GM12878 (cell line): ENCODE data around the gene UBALD2. TPM values are rescaled to one million over a fixed set of nuclear protein-coding genes. Genes with fewer than 3 reads are reported as not detected.
A peak's percentile ranks its signal among the peaks of the same experiment; 100 is the strongest.

Experiments used
- BACH1 ChIP-seq: fragments of 450-650 bp; IDR thresholded peaks from 2 replicates; pipeline ENCODE4 v1.6.1; 2017; ENCODE audit warnings: mild to moderate bottlenecking, borderline replicate concordance
- E4F1 ChIP-seq: fragments of 450-650 bp; IDR thresholded peaks from 2 replicates; pipeline ENCODE4 v1.6.1; 2018; ENCODE audit warnings: borderline replicate concordance, mild to moderate bottlenecking; ENCODE audit not compliant: partially characterized antibody
- EGR1 ChIP-seq, 2 experiments: IDR thresholded peaks; 1 replicate in 1 of 2; 2 replicates in 1 of 2; pipeline ENCODE4 v1.6.1; 2011 to 2012; ENCODE audit warnings: low read depth in 2 of 2, low read length in 2 of 2, borderline replicate concordance in 1 of 2, mild to moderate bottlenecking in 1 of 2, moderate library complexity in 1 of 2
- EP300 ChIP-seq, 2 experiments: fragments of 150-350 bp in 1 of 2; IDR thresholded peaks; 2 replicates each; pipeline ENCODE4 v1.6.1; 2011 to 2012; ENCODE audit warnings: low read depth in 2 of 2, low read length in 2 of 2, borderline replicate concordance in 1 of 2, improper control_type of control experiment in 1 of 2, inconsistent platforms in 1 of 2; ENCODE audit not compliant: control insufficient read depth in 1 of 2
- HDAC2 ChIP-seq: fragments of 200-600 bp; sonication (generic); IDR thresholded peaks from 2 replicates; pipeline ENCODE4 v1.6.1; 2017
- LARP7 ChIP-seq: fragments of 450-650 bp; IDR thresholded peaks from 2 replicates; pipeline ENCODE4 v1.6.1; 2017; ENCODE audit warnings: mild to moderate bottlenecking
- PAX8 ChIP-seq: fragments of 450-650 bp; IDR thresholded peaks from 2 replicates; pipeline ENCODE4 v1.6.1; 2017; ENCODE audit warnings: mild to moderate bottlenecking, moderate library complexity
- RFX5 ChIP-seq: IDR thresholded peaks from 2 replicates; pipeline ENCODE4 v1.6.1; 2011; ENCODE audit warnings: low read depth, low read length, improper control_type of control experiment
- SIX5 ChIP-seq: IDR thresholded peaks from 2 replicates; pipeline ENCODE4 v1.6.1; 2011; ENCODE audit warnings: mild to moderate bottlenecking, low read depth, low read length, moderate library complexity; ENCODE audit not compliant: severe bottlenecking
- SMC3 ChIP-seq: IDR thresholded peaks from 2 replicates; pipeline ENCODE4 v1.6.1; 2011; ENCODE audit warnings: low read length, improper control_type of control experiment, borderline replicate concordance
- TARDBP ChIP-seq: IDR thresholded peaks from 2 replicates; pipeline ENCODE4 v1.6.1; 2016; ENCODE audit warnings: borderline replicate concordance
- YBX1 ChIP-seq: fragments of 450-650 bp; IDR thresholded peaks from 2 replicates; pipeline ENCODE4 v1.6.1; 2016; ENCODE audit warnings: antibody characterized with exemption
- YY1 ChIP-seq: IDR thresholded peaks from 2 replicates; pipeline ENCODE4 v1.6.1; 2011; ENCODE audit warnings: low read depth, mild to moderate bottlenecking, low read length
- ZNF217 ChIP-seq: fragments of 450-650 bp; IDR thresholded peaks from 2 replicates; pipeline ENCODE4 v1.6.1; 2017; ENCODE audit warnings: antibody characterized with exemption, mild to moderate bottlenecking
- polyA plus RNA-seq, 11 experiments: library from polyadenylated mRNA; depleted of rRNA in 4 of 11; unstranded in 6 of 11; stranded (reverse) in 5 of 11; fragments of >200 nt; fragmentation: Nextera tagmentation in 4 of 11; fragmentation: Illumina TruSeq in 1 of 11; extraction: Ambion mirVana in 4 of 11; extraction: Trizol in 1 of 11; gene quantifications; 1 replicate in 1 of 11; 2 replicates in 10 of 11; pipeline versions ENCODE4 v1.2.1 to v1.2.3, GENCODE V29; 2011 to 2016; ENCODE audit warnings: inconsistent platforms in 2 of 11, missing spikeins in 2 of 11, low read depth in 1 of 11
- total RNA-seq, 4 experiments: library from RNA; depleted of rRNA in 3 of 4; stranded (reverse); fragments of >200 nt in 3 of 4; fragmentation: Illumina TruSeq in 1 of 4; extraction: Trizol in 1 of 4; gene quantifications; 2 replicates each; pipeline versions ENCODE4 v1.2.1 to v1.2.3, GENCODE V29; 2013 to 2021
- TF ChIP-seq, protein P1 (sequence below): IDR thresholded peaks from 2 replicates; pipeline ENCODE4 v1.6.1; 2012; ENCODE audit warnings: mild to moderate bottlenecking, low read depth, low read length
- TF ChIP-seq, protein P2 (sequence below): fragments of 450-650 bp; formaldehyde crosslinking; IDR thresholded peaks from 2 replicates; pipeline ENCODE4 v1.4.0; 2020; ENCODE audit warnings: mild to moderate bottlenecking, moderate library complexity
- TF ChIP-seq, protein P3 (sequence below): fragments of 450-650 bp; IDR thresholded peaks from 2 replicates; pipeline ENCODE4 v1.6.1; 2017; ENCODE audit warnings: antibody characterized with exemption, mild to moderate bottlenecking, moderate library complexity

The UBALD2 gene
- total and polyA plus RNA-seq, 10 of the 15 experiments (the other 5 are each of a cell fraction or from before 2014, with no cell fraction given): 2.8 to 165 (median 20.6) TPM

GRCh38 chr17:76265624-76266243 lies 586 bp downstream of the UBALD2 start (continued):
- TF ChIP-seq, protein P1, sequence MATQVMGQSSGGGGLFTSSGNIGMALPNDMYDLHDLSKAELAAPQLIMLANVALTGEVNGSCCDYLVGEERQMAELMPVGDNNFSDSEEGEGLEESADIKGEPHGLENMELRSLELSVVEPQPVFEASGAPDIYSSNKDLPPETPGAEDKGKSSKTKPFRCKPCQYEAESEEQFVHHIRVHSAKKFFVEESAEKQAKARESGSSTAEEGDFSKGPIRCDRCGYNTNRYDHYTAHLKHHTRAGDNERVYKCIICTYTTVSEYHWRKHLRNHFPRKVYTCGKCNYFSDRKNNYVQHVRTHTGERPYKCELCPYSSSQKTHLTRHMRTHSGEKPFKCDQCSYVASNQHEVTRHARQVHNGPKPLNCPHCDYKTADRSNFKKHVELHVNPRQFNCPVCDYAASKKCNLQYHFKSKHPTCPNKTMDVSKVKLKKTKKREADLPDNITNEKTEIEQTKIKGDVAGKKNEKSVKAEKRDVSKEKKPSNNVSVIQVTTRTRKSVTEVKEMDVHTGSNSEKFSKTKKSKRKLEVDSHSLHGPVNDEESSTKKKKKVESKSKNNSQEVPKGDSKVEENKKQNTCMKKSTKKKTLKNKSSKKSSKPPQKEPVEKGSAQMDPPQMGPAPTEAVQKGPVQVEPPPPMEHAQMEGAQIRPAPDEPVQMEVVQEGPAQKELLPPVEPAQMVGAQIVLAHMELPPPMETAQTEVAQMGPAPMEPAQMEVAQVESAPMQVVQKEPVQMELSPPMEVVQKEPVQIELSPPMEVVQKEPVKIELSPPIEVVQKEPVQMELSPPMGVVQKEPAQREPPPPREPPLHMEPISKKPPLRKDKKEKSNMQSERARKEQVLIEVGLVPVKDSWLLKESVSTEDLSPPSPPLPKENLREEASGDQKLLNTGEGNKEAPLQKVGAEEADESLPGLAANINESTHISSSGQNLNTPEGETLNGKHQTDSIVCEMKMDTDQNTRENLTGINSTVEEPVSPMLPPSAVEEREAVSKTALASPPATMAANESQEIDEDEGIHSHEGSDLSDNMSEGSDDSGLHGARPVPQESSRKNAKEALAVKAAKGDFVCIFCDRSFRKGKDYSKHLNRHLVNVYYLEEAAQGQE: no peak
- no peak for TF ChIP-seq EP300 (IDR thresholded peaks at IDR 0.05; ENCODE audit: borderline replicate concordance in 1 of 2, control insufficient read depth in 1 of 2, low read depth in 2 of 2, low read length in 2 of 2)
- peak; percentile 94 for TF ChIP-seq YY1
- peak; percentile 45; the same call in 1 of the 2 replicates for TF ChIP-seq BACH1
- peak; percentile 16; the same call in 1 of the 2 replicates for TF ChIP-seq TARDBP
- no peak for TF ChIP-seq PAX8
- TF ChIP-seq, protein P2, sequence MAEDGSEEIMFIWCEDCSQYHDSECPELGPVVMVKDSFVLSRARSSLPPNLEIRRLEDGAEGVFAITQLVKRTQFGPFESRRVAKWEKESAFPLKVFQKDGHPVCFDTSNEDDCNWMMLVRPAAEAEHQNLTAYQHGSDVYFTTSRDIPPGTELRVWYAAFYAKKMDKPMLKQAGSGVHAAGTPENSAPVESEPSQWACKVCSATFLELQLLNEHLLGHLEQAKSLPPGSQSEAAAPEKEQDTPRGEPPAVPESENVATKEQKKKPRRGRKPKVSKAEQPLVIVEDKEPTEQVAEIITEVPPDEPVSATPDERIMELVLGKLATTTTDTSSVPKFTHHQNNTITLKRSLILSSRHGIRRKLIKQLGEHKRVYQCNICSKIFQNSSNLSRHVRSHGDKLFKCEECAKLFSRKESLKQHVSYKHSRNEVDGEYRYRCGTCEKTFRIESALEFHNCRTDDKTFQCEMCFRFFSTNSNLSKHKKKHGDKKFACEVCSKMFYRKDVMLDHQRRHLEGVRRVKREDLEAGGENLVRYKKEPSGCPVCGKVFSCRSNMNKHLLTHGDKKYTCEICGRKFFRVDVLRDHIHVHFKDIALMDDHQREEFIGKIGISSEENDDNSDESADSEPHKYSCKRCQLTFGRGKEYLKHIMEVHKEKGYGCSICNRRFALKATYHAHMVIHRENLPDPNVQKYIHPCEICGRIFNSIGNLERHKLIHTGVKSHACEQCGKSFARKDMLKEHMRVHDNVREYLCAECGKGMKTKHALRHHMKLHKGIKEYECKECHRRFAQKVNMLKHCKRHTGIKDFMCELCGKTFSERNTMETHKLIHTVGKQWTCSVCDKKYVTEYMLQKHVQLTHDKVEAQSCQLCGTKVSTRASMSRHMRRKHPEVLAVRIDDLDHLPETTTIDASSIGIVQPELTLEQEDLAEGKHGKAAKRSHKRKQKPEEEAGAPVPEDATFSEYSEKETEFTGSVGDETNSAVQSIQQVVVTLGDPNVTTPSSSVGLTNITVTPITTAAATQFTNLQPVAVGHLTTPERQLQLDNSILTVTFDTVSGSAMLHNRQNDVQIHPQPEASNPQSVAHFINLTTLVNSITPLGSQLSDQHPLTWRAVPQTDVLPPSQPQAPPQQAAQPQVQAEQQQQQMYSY (CRISPR knock-in tag): no peak
- TF ChIP-seq ZNF217: no peak
- TF ChIP-seq E4F1: no peak
- TF ChIP-seq, protein P3, sequence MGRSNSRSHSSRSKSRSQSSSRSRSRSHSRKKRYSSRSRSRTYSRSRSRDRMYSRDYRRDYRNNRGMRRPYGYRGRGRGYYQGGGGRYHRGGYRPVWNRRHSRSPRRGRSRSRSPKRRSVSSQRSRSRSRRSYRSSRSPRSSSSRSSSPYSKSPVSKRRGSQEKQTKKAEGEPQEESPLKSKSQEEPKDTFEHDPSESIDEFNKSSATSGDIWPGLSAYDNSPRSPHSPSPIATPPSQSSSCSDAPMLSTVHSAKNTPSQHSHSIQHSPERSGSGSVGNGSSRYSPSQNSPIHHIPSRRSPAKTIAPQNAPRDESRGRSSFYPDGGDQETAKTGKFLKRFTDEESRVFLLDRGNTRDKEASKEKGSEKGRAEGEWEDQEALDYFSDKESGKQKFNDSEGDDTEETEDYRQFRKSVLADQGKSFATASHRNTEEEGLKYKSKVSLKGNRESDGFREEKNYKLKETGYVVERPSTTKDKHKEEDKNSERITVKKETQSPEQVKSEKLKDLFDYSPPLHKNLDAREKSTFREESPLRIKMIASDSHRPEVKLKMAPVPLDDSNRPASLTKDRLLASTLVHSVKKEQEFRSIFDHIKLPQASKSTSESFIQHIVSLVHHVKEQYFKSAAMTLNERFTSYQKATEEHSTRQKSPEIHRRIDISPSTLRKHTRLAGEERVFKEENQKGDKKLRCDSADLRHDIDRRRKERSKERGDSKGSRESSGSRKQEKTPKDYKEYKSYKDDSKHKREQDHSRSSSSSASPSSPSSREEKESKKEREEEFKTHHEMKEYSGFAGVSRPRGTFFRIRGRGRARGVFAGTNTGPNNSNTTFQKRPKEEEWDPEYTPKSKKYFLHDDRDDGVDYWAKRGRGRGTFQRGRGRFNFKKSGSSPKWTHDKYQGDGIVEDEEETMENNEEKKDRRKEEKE: no peak
- peak; percentile 76 for TF ChIP-seq LARP7
- no peak for TF ChIP-seq EGR1 (IDR thresholded peaks at IDR 0.05; ENCODE audit: borderline replicate concordance in 1 of 2, low read depth in 2 of 2, low read length in 2 of 2)
- no peak for TF ChIP-seq HDAC2
- TF ChIP-seq SMC3: no peak
- no peak for TF ChIP-seq YBX1
- TF ChIP-seq RFX5: 0 out of 2 replicates have a peak, but pooled peaks have one; percentile 54
- no peak for TF ChIP-seq SIX5
